AG10803 (cell line): ENCODE data around the gene DNAH3.

Source experiments
- DNase-seq: peaks from one replicate; pipeline ENCODE4 v3.0.0; 2010; ENCODE audit warnings: low read depth
- H3K4me3 ChIP-seq: 2 replicates; pipeline ENCODE4 v1.5.1; 2011; ENCODE audit warnings: mild to moderate bottlenecking, low read length, control low read depth
- TF ChIP-seq, protein P1 (sequence below): conservative IDR thresholded peaks from 2 replicates; pipeline ENCODE4 v1.5.1; 2011; ENCODE audit warnings: mild to moderate bottlenecking, low read length, control low read depth, inconsistent platforms

Gene DNAH3

DNA sequence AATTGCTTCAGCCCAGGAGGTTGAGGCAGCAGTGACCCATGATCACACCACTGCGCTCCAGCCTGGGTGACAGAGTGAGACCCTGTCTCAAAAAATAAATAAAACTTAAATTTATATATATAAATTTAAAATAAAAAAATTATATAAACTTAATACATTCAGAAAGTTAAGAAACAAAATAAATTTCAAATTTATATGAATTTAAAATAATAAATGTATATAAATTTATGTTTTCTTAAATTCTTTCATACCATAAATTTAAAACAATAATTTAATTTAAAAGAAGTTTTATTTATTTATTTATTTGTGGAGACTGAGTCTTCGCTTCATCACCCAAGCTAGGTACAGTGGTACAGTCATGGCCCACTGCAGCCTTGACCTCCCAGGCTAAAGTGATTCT, 229.8 kb downstream of the DNAH3 start:
- no peak for DNase-seq
- TF ChIP-seq, protein P1, sequence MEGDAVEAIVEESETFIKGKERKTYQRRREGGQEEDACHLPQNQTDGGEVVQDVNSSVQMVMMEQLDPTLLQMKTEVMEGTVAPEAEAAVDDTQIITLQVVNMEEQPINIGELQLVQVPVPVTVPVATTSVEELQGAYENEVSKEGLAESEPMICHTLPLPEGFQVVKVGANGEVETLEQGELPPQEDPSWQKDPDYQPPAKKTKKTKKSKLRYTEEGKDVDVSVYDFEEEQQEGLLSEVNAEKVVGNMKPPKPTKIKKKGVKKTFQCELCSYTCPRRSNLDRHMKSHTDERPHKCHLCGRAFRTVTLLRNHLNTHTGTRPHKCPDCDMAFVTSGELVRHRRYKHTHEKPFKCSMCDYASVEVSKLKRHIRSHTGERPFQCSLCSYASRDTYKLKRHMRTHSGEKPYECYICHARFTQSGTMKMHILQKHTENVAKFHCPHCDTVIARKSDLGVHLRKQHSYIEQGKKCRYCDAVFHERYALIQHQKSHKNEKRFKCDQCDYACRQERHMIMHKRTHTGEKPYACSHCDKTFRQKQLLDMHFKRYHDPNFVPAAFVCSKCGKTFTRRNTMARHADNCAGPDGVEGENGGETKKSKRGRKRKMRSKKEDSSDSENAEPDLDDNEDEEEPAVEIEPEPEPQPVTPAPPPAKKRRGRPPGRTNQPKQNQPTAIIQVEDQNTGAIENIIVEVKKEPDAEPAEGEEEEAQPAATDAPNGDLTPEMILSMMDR, result no peak
- no peak overlapping the region for H3K4me3 ChIP-seq

DNA sequence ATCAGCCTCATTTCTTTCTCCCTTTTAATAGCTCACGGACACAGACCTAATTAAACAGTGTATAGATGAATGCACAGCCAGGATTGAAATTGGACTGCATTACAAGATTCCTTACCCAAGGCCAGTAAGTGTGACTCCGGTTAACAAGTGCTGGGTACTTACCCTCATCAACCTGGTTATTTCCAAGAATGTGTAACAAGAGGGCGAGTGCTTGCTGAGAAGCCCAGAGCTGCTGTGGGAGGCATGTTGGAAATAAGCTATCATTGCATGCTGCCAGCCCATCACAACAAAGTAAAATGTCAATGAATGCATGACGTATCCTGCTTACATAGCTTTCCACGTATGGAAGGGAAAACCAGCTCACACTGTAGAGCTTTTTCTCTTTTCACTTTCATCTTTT, 230.6 kb downstream of the DNAH3 start:
- H3K4me3 ChIP-seq, result no peak overlapping the region
- TF ChIP-seq, protein P1, result no peak
- no peak for DNase-seq

DNA sequence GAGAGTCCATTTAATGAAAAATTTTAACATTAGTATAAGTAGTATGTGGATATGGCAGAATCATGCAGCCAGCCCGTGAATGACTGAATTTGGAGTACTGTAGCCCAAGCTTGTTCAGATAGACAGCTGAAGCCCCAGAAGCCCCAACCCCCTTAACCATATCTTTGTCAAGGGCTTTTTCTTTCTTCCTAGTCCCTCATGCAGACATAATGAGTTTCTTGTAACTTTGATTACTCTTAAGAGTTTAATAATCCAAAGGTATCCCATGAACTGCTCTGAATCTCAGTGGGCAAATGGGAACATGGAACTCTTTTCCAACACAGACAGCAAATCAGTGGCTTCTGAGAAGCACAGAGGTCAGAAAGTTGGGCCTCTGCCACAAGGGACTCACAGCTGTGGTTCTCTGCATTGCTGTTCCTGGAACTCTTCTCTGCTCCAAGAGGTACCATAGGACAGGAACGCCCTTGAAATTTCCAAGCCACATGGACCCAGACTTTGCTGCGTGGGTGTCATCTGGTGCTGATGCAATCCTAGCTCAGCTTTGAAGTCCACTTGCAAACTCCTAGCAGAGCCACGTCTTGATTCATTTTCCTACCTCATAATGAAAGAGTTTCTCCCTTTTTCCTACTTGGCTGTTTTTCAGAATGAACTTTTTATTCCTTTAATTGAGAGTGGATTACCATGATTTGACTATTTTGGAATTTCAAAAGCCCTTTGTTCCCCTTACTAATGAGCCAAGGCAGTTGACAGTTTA, 232.0 kb downstream of the DNAH3 start:
- no peak overlapping the region for H3K4me3 ChIP-seq
- DNase-seq, result peak; percentile 90
- TF ChIP-seq, protein P1, result no peak

DNA sequence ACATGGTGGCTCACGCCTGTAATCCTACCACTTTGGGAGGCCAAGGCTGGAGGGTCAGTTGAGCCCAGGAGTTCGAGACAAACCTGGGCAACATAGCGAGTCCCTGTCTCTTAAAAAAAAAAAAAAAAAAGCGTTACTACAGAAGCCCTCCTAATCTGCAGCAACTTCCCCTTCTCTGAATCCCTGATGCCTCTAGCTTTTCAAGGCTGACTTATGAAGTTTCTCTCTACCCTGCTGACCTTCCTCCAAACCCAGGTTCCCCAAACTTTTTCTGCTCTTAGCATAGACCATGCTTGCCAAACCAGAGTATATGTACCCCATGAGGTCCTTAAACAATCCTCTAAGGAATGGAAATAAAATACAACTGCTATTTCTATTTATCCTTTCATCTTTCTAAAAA, 233.7 kb downstream of the DNAH3 start:
- DNase-seq, result no peak
- H3K4me3 ChIP-seq, result no peak overlapping the region
- TF ChIP-seq, protein P1, result no peak

DNA sequence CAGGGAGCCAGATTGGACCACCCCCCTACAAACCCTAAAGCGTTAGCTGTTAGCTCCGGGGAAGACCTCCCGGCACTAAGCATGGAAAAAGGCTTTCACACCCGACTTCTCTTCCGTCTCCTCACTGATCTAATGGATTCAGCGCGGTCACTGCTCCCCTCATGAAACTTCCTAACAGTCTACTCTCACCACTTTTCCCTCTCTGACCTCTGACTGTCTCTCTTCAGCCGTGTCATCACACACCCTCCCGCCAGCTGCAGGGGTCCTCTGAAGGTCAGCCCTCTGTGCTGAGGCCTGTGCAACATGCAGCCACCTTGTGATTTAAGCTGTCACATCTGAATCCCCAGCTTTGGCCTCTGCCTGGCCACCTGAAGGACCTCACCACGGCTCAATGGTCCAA, 234.4 kb downstream of the DNAH3 start:
- no peak overlapping the region for H3K4me3 ChIP-seq
- TF ChIP-seq, protein P1, result no peak
- DNase-seq, result no peak

DNA sequence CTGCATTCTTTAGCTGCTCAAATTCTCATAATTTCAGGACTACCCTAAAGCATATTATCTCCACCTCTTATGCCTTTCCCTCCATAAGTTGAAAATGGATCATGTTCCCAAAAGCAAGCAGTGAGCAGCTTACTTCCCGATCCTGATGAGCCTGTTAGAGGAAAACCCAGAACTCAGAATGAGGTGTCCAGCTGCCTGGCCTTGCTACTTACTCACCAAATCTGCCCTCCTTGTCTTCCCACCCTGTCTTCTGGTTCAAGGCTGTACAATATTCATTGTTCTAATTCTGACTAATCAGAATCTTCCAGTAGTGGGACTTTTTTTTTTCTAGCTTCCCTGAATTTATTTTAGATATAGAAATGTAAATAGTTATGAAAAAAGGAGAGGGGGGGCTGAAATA, 239.3 kb downstream of the DNAH3 start:
- peak; percentile 38 for DNase-seq
- TF ChIP-seq, protein P1, result no peak
- no peak overlapping the region for H3K4me3 ChIP-seq

DNA sequence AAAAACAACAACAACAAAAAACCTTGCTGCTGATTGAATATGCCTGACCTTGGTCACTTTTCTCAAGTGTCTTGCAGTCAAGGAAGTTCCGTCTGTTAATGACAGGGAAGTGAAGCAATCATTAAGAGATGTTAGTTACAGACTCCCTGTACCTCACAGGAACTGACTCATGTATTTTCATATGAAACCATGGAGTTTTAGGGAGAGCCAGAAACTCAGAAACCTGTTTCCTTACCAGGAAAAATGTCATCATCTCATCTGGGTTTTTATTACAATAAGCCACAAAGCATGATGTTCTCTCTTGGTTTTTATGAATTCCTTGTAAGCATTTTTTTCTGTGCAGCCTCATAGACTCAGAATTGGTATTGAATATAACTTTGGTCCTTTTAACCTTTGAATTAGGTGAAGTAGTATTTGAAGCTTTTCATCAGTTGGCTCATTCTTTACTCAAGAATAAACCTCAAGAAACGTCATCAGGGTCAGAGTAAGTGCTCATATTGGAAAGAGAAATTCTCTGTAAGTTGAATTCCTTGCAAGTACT, 239.8 kb downstream of the DNAH3 start:
- DNase-seq, result peak; percentile 94
- no peak overlapping the region for H3K4me3 ChIP-seq
- TF ChIP-seq, protein P1, result no peak
